ENCODE measurements around the gene STT3B. TPM values are rescaled to one million over a fixed set of nuclear protein-coding genes. Genes with fewer than 3 reads are reported as not detected.

STT3B gene
- total and polyA plus RNA-seq, 8 donors: 127 to 176 (median 160) TPM

DNA sequence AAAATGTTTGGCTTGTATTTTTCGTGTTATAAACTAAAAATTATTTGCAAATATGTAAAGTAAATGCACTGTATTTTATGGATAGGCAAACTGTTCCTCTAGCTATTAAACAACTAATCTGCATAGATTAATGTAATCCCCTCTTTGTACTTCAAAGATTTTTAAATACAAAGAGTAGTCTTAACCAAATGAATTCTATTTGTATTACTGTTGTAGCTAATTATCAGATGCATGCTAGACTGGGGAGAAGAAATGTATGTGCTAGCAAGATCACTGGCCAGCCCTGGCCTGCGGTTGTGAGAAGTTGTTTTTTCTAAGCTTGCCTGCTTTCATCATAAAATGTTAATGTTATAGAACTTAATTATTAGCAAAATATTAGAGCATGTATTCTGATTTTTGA is 92.6 kb downstream of the STT3B start:
- H3K27ac ChIP-seq: no peak overlapping the region
- H3K27me3 ChIP-seq: no peaks in the 10 kb centered on the region
- intact Hi-C loops (cut with DNase I): no loop called here
- no peaks in the 10 kb centered on the region for H3K9me3 ChIP-seq
- no peaks in the 10 kb centered on the region for H3K4me1 ChIP-seq
- H3K4me3 ChIP-seq: no peak overlapping the region
- TF ChIP-seq, protein P1, sequence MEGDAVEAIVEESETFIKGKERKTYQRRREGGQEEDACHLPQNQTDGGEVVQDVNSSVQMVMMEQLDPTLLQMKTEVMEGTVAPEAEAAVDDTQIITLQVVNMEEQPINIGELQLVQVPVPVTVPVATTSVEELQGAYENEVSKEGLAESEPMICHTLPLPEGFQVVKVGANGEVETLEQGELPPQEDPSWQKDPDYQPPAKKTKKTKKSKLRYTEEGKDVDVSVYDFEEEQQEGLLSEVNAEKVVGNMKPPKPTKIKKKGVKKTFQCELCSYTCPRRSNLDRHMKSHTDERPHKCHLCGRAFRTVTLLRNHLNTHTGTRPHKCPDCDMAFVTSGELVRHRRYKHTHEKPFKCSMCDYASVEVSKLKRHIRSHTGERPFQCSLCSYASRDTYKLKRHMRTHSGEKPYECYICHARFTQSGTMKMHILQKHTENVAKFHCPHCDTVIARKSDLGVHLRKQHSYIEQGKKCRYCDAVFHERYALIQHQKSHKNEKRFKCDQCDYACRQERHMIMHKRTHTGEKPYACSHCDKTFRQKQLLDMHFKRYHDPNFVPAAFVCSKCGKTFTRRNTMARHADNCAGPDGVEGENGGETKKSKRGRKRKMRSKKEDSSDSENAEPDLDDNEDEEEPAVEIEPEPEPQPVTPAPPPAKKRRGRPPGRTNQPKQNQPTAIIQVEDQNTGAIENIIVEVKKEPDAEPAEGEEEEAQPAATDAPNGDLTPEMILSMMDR (IDR thresholded peaks at IDR 0.05): no peak
- no peak for ATAC-seq
- no peak for DNase-seq
- H3K36me3 ChIP-seq: peaks cover 0 to 65% of the 10 kb centered on the region in 2 donors

DNA sequence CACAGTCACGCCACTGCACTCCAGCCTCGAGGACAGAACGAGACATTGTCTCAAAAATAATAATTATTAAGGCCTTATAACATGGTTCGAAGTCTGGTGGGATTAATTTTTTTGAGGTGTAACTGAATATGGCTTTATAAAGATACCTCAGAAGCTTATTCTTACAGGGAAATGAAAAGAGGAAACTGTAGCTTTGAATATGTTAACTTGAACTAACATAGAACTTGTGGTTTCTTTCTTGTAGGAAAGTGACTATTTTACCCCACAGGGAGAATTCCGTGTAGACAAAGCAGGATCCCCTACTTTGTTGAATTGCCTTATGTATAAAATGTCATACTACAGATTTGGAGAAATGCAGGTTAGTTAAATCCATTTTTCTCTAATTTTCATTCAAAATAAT is 96.3 kb downstream of the STT3B start:
- intact Hi-C loops (cut with DNase I): no loop called here
- Histone ChIP-seq H3K27ac (no peak overlapping the region), H3K4me3 (no peak overlapping the region), H3K36me3 (peaks cover 0 to 76% of the 10 kb centered on the region in 2 donors), H3K4me1 (no peaks in the 10 kb centered on the region), H3K9me3 (no peaks in the 10 kb centered on the region), H3K27me3 (no peaks in the 10 kb centered on the region)
- TF ChIP-seq, protein P1 (IDR thresholded peaks at IDR 0.05): no peak
- DNase-seq: no peak
- no peak for ATAC-seq

DNA sequence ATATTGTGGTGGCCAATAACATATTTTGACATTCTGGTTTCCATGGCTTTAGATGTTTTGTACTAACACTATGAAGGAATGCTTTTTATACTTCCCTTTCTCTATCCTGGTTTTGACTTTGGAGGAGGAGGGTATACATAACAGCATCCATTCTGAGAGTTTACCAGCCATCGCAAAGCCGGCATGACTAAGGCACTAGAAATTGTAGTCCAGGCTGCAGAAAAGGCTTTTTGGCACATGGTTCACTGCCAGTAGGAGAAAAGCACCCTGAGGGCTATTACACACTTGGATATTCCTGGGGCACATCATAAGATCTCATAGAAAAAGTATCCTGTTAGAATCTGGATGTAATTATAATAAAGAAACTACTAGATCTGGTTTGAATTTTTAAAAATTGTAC is 101.8 kb downstream of the STT3B start:
- Histone ChIP-seq H3K36me3 (peaks cover 0 to 41% of the 10 kb centered on the region in 2 donors), H3K4me1 (peaks cover 0 to 6% of the 10 kb centered on the region in 2 donors), H3K27me3 (no peaks in the 10 kb centered on the region), H3K27ac (no peak overlapping the region), H3K9me3 (no peaks in the 10 kb centered on the region), H3K4me3 (no peak overlapping the region)
- TF ChIP-seq, protein P1 (IDR thresholded peaks at IDR 0.05): no peak
- intact Hi-C loops (cut with DNase I): no loop called here
- ATAC-seq (no peak), DNase-seq (no peak)

DNA sequence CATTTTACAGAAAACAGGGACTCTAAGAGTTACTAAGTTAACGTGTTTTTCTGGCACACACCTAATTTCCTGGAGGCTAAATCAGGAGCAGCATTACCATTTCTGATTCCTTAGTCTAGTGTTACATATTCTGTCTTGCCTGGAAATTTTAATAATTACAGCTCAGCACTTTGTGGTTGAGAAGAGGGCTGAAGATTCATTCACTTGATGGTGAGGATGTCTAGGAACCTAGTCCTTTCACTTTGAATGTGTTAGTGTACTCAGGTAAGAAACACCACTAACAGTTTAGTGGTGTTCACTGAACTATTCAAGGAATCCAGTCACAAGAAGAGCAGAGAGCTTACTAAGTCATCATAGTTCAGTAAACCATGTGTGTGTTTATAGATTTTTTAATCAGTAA is 102.8 kb downstream of the STT3B start:
- Histone ChIP-seq H3K4me3 (no peak overlapping the region), H3K36me3 (peaks cover 0 to 30% of the 10 kb centered on the region in 2 donors), H3K4me1 (peaks cover 0 to 6% of the 10 kb centered on the region in 2 donors), H3K27ac (no peak overlapping the region), H3K27me3 (no peaks in the 10 kb centered on the region), H3K9me3 (no peaks in the 10 kb centered on the region)
- intact Hi-C loops (cut with DNase I): no loop called here
- no peak for DNase-seq
- TF ChIP-seq, protein P1 (IDR thresholded peaks at IDR 0.05): no peak
- no peak for ATAC-seq

DNA sequence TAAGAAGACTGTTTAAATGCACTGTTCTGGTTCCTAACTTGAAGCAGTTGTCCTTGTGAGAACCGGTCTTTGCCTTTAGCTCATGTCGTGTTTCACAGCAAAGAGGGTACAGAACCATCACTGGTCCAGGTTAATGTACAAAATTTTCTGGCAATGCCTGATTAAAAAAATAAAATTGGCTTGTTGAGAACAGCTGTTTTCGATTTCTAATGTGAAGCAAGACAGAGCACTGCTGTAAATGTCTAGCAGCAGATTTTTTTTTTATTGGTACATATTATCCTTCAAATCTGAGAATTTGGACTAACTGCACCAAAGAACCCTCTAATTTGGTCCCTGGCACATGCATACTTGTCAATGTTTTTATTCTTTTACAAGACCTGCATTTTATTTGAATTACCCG is 103.3 kb downstream of the STT3B start:
- no peak overlapping the region for H3K27ac ChIP-seq
- H3K4me1 ChIP-seq: peaks cover 0 to 6% of the 10 kb centered on the region in 2 donors
- DNase-seq (peak in 2 of 4 donors; percentile 17 to 20), ATAC-seq (no peak)
- no peak overlapping the region for H3K4me3 ChIP-seq
- H3K9me3 ChIP-seq: no peaks in the 10 kb centered on the region
- H3K27me3 ChIP-seq: no peaks in the 10 kb centered on the region
- peaks cover 0 to 25% of the 10 kb centered on the region in 2 donors for H3K36me3 ChIP-seq
- TF ChIP-seq, protein P1 (IDR thresholded peaks at IDR 0.05): no peak
- intact Hi-C loops (cut with DNase I): no loop called here
